GM19328 (cell line): ENCODE data around the gene CCSER1.

ENCODE experiments used
- ATAC-seq: cut with Tn5 transposase; IDR thresholded peaks from one replicate; pipeline ENCODE4 v1.9.1; 2021; ENCODE audit warnings: mild to moderate bottlenecking, moderate library complexity; ENCODE audit not compliant: unreplicated experiment

Gene CCSER1

GRCh38 chr4:90540536-90540935 is 413.3 kb downstream of the CCSER1 start:
- ATAC-seq: no peak

- ATAC-seq: no peak
Observed at GRCh38 chr4:90542216-90542615, 415.0 kb downstream of the CCSER1 start.

DNA sequence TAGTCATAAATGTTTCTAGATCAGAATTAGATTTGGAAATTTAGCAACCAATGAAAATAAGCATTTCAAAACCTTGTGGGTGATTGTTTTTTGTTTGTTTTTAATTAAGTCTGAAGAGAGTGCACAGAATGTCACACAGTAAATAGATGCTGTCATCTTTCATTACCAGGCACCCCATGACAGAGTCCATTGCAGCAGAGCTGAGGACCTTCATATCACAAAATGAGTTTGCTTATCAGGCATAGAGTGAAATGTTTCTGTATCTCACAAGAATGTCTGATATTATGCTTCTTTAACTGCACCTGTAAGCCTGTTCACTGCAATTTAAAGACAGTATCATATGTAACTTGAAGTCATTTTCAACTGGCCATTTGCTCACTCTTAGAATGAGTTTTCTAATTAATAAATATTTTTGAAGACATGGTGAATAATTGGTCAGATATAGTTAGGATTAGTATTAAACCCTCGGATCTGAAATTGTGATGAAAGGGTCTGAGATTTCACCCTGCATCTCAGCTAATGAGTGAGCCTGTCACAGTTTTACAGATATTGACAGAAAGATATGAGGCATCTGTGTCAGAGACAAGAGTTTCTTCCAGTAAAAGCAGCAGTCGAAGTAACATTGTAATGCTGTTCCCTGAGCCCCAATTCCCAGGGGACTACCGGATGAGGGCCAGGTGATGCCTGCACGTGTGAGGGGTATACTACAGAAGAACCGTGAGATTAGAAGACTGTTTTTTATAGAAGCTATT is 416.4 kb downstream of the CCSER1 start:
- ATAC-seq: no peak

GRCh38 chr4:90544532-90545045 is 417.4 kb downstream of the CCSER1 start:
- no peak for ATAC-seq

GRCh38 chr4:90545380-90545779 is 418.2 kb downstream of the CCSER1 start:
- no peak for ATAC-seq

- ATAC-seq: no peak
Observed at GRCh38 chr4:90546114-90546513, 418.9 kb downstream of the CCSER1 start.

DNA sequence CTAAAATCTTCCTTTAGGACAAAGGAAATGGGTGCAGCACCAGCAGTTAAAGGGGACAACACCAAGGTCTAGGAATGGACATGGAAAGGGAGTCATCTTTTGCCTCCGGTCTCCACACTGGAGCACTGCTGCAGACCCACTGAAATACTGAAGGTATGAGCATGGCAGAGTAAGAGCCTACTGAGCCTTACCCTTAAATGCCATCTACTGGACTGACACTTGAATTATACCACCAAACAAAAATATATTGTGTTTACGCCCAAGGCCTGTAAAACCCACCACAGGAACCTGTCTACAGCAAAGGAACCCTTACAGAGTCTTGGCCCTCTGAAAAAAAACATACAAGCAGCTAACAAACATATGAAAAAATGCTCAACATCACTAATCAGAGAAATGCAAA is 443.4 kb downstream of the CCSER1 start:
- no peak for ATAC-seq

DNA sequence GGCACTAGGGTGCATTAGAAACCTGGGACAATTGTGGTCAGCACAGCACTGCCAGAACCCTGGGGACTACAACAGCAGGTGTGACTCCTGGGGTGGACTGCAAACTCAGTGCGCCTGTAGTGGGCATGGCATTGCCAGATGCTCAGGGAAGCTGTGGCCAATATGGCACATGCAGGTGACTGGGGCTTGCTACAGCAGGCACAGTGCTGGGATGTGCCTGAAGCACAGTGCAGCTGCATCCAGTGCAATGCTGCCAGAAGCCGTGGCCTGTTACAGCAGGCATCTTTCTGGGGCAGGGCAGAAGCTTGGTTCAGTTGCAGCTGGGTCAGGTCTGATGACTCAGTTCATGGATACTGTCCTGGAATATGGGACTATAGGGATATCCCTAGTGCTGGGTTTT is 445.8 kb downstream of the CCSER1 start:
- no peak for ATAC-seq

DNA sequence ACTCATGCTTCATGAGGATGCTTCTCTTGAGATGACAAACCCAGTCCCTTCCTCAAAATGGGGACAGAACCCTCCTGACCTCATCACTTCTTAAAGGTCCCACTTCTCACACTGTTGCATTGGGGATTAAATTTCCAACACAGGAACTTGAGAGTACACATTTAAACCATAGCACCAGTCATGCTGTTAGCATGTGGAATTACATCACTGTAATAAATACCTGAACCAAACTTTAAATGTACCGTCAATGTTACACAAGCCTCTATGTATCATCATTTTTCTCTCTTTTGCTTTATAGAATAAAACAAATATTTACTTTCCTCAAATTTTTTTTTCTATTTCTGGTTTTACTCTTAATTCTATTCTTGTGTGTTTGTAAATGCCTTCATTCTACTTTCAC is 448.2 kb downstream of the CCSER1 start:
- ATAC-seq: no peak

DNA sequence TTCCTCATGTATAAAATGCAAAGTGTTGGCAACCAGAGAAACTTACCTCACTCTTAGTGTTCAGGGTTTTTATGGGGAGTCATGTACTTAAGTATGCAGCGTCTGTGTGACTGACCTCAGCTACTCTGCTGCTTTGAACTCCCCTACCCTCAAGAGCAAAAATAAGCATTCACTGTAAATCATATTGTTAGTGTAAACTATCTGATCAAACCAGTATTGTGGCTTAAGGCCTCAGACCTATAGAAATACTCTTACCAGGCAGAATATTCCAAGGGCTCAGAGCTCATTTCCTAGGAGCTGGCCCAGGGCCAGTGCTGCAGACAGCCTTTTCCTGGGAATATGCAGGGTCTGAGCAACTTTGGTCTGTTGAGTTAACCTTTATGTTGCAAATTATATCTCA is 453.1 kb downstream of the CCSER1 start:
- ATAC-seq: no peak

DNA sequence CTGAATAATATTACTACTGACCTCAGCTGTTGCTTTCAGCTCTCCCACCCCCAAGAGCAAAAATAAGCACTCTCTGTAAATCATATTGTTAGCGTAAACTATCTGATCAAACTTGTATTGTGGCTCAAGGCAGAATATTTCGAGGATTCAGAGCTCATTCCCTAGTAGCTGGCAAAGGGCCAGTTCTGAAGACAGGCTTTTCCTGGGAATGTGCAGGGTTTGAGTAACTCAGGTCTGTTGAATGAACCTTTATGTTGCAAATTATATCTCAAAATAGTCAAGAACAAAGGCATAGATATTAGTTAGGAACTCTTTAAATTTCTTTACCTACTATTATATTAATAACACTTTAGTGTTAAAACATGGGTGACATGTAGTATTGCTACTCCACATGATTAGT is 454.9 kb downstream of the CCSER1 start:
- ATAC-seq: no peak

GRCh38 chr4:90584051-90584450 is 456.9 kb downstream of the CCSER1 start:
- no peak for ATAC-seq

DNA sequence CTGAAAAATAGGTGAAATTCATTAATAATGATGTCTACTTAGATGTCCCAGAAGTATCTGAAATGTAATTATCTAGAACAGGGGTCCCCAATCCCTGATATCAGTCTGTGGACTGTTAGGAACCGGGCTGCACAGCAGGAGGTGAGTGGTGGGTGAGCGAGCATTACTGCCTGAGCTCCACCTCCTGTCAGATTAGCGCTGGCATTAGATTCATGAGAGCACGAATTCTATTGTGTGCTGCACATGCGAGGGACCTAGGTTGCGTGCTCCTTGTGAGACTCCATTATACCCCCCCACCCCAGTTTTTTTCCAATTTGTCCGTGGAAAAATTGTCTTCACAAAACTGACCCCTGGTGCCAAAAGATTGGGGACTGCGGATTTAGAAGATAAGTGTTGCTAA is 458.8 kb downstream of the CCSER1 start:
- no peak for ATAC-seq

DNA sequence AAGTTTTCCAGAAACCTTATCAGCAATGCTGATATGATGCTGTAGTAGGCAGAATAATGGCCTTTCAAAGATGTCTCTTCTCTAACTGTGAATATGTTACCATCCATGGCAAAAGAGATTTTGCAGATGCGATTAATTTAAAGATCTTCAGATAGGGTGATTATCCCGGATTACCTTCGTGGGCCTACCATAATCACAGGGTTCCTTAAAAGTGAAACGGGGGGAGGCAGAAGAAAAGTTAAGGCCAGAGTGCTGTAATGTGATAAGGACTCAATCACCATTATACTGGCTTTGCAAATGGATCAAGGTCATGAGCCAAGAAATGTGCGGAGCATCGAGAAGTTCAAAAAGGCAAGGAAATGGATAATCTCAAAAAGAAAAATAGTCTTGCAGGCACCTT is 459.6 kb downstream of the CCSER1 start:
- ATAC-seq: no peak

DNA sequence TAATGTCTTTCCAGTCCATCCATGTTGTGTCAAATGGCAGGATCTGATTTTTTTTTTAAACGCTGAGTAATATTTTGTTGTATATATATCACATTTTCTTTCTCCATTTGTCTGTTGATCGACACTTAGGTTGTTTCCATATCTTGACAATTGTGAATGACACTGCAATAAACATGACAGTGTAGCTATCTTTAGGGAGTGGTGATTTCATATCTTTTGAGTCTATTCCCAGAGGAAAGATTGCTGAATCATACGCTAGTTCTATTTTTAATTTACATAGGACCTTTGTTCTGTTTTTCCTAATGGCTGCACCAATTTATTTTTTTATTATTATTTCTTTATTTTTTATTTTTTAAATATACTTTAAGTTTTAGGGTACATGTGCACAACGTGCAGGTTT is 470.7 kb downstream of the CCSER1 start:
- no peak for ATAC-seq

DNA sequence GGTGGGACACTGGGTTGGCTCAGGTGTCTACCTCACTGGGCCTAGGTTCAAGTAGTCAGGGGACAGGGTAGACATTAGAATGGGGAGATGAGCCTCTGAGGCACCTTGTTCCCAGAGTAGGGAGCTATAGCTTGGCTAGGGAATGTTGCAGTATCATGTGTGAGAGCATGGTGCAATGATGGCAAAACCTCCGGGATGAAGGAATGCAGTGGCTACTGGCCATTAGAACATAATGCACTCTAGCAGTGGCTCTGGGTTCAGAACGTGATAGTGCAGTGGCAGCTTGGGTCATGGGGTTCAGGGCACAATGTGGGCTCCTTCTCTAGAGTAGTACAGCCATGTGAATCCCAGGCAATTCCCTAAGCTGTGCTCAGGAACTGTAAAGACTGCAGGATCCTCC is 471.5 kb downstream of the CCSER1 start:
- ATAC-seq: no peak

- ATAC-seq: no peak
Observed at GRCh38 chr4:90602726-90603125, 475.5 kb downstream of the CCSER1 start.

GRCh38 chr4:90603540-90603939 is 476.3 kb downstream of the CCSER1 start:
- ATAC-seq: no peak

DNA sequence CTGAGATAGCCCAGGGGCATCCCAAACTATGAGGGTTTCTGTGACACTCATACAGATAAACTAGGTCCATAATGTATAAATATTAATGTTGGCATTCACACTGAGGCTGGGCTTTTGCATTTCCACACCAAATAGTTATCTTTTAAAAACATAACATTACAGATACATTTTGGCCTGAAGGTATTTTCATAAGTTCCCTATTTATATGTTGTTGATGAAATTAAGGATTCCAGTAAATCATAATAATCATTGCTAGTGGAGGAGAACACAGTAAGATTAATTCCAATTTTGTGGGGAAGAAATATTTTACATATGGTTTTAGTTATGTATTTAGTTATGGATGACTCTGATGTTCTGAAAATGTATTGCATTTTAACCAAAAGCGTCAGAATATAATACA is 479.6 kb downstream of the CCSER1 start:
- ATAC-seq: no peak

- ATAC-seq: no peak
Observed at GRCh38 chr4:90614371-90614770, 487.2 kb downstream of the CCSER1 start.

GRCh38 chr4:90621080-90621479 is 493.9 kb downstream of the CCSER1 start:
- no peak for ATAC-seq

GRCh38 chr4:90624781-90625180 is 497.6 kb downstream of the CCSER1 start:
- no peak for ATAC-seq
